Measurements from ENCODE around the gene RAET1G. TPM values are rescaled to one million over a fixed set of nuclear protein-coding genes. Genes with fewer than 3 reads are reported as not detected.

The RAET1G gene
- total RNA-seq, 1 experiment from 2014 or later = not detected

DNA sequence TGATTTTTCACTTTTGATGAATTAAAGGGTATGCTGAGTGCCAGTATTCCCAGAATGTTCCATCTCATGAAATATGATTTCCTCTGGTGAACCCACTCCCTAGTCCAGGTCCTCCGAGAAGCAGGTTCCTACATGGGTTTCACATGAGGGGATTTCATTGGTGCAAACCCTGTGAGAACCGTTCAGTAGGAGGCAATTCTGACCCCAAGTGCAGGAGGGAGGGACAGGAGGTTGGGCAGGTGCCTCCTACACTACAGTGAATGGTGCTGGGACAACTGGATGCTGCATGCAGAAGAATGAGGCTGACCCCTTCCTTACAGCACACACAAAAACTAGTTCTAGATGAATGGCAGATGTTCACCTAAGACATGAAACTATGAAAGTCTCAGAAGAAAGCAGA is 13.8 kb upstream of the RAET1G start:
- no peaks in the 10 kb centered on the region for H3K9me3 Mint-ChIP-seq (ENCODE audit: unreplicated experiment)
- H3K4me3 ChIP-seq (ENCODE audit: low read depth, low read length) = no peak overlapping the region
- POLR2A ChIA-PET = no interaction called here
- CTCF ChIA-PET = no interaction called here
- H3K4me1 ChIP-seq = no peaks in the 10 kb centered on the region
- BruUV-seq (replicated peaks) = no TSS peak
- no peak overlapping the region for H3K27ac Mint-ChIP-seq (ENCODE audit: unreplicated experiment)
- H3K36me3 ChIP-seq (ENCODE audit: control insufficient read depth, insufficient read depth, low read length) = no peaks in the 10 kb centered on the region
- H3K9me3 ChIP-seq = no peaks in the 10 kb centered on the region
- no peaks in the 10 kb centered on the region; the same call in none of the 2 replicates for H3K27me3 ChIP-seq (replicated peaks; ENCODE audit: control insufficient read depth, insufficient read depth, low read length)
- peaks cover 7% of the 10 kb centered on the region for H3K4me1 Mint-ChIP-seq (ENCODE audit: low read depth, unreplicated experiment)
- TF ChIP-seq, protein P1, sequence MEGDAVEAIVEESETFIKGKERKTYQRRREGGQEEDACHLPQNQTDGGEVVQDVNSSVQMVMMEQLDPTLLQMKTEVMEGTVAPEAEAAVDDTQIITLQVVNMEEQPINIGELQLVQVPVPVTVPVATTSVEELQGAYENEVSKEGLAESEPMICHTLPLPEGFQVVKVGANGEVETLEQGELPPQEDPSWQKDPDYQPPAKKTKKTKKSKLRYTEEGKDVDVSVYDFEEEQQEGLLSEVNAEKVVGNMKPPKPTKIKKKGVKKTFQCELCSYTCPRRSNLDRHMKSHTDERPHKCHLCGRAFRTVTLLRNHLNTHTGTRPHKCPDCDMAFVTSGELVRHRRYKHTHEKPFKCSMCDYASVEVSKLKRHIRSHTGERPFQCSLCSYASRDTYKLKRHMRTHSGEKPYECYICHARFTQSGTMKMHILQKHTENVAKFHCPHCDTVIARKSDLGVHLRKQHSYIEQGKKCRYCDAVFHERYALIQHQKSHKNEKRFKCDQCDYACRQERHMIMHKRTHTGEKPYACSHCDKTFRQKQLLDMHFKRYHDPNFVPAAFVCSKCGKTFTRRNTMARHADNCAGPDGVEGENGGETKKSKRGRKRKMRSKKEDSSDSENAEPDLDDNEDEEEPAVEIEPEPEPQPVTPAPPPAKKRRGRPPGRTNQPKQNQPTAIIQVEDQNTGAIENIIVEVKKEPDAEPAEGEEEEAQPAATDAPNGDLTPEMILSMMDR (IDR thresholded peaks at IDR 0.05; ENCODE audit: insufficient read depth in 1 of 2, low read depth in 1 of 2, low read length in 1 of 2, severe bottlenecking in 1 of 2, unreplicated experiment in 1 of 2) = no peak
- intact Hi-C loops (cut with micrococcal nuclease; ENCODE audit: unreplicated experiment) = loop anchor here (10.0 kb wide), 1 partner anchor 398 kb away; no protein-coding TSS in a partner anchor
- peaks cover 5% of the 10 kb centered on the region for H3K36me3 Mint-ChIP-seq (ENCODE audit: insufficient read depth, unreplicated experiment)
- peaks cover 29% of the 10 kb centered on the region for H3K27me3 Mint-ChIP-seq (ENCODE audit: insufficient read depth, unreplicated experiment)
- H3K4me3 Mint-ChIP-seq (ENCODE audit: unreplicated experiment) = no peak overlapping the region
- DNase-seq = no peak

DNA sequence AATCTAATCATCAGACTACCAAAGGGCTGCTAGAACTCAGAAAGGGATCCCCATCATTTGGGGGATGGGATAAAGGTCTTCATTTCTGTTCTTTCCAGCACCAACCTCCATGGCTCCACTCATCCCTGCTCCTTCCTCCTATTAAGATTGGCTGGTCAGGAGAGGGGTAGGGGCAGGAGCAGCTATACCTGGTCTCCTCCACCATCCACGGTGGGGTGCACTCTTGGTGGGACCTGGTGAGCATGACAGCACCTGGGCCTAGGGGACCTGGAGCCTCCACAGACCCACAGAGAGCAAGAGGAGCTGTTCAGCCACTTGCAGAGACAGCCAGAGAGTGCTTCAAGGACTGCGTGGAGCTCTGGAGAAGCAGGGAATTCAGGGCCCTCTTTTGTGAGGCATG is 12.7 kb upstream of the RAET1G start:
- H3K4me3 ChIP-seq (ENCODE audit: low read depth, low read length) = no peak overlapping the region
- intact Hi-C loops (cut with micrococcal nuclease; ENCODE audit: unreplicated experiment) = loop anchor here (10.0 kb wide), 1 partner anchor 399 kb away; no protein-coding TSS in a partner anchor
- H3K36me3 ChIP-seq (ENCODE audit: control insufficient read depth, insufficient read depth, low read length) = no peaks in the 10 kb centered on the region
- CTCF ChIA-PET = no interaction called here
- H3K27me3 ChIP-seq (replicated peaks; ENCODE audit: control insufficient read depth, insufficient read depth, low read length) = no peaks in the 10 kb centered on the region; the same call in none of the 2 replicates
- no TSS peak for BruUV-seq (replicated peaks)
- no peak overlapping the region for H3K27ac Mint-ChIP-seq (ENCODE audit: unreplicated experiment)
- H3K4me1 ChIP-seq = no peaks in the 10 kb centered on the region
- TF ChIP-seq, protein P1 (IDR thresholded peaks at IDR 0.05; ENCODE audit: insufficient read depth in 1 of 2, low read depth in 1 of 2, low read length in 1 of 2, severe bottlenecking in 1 of 2, unreplicated experiment in 1 of 2) = no peak
- H3K4me1 Mint-ChIP-seq (ENCODE audit: low read depth, unreplicated experiment) = peaks cover 7% of the 10 kb centered on the region
- no peak for DNase-seq
- H3K27me3 Mint-ChIP-seq (ENCODE audit: insufficient read depth, unreplicated experiment) = peaks cover 32% of the 10 kb centered on the region
- POLR2A ChIA-PET = no interaction called here
- no peaks in the 10 kb centered on the region for H3K9me3 Mint-ChIP-seq (ENCODE audit: unreplicated experiment)
- H3K4me3 Mint-ChIP-seq (ENCODE audit: unreplicated experiment) = no peak overlapping the region
- no peaks in the 10 kb centered on the region for H3K9me3 ChIP-seq
- H3K36me3 Mint-ChIP-seq (ENCODE audit: insufficient read depth, unreplicated experiment) = no peaks in the 10 kb centered on the region

DNA sequence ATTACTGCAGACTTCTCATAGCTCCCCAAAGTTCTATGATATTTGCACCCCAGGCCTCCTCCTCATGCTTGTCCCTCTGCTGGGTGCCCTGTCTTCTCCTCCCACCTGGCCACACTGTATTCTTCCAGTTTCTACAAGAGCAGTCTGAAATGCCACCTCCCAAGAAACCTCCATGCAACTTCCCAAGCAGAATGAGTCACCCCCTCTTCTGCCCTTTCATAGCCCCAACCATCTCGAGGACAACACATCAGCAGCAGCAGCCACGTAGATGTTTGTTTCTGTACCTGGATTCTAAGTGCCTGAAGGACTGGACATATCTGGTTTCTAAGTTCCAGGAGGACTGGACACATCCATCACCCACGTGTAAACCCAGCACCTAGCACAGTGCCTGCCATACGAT is 12.3 kb upstream of the RAET1G start:
- ChIA-PET POLR2A (no interaction called here), CTCF (no interaction called here)
- H3K36me3 ChIP-seq (ENCODE audit: control insufficient read depth, insufficient read depth, low read length) = no peaks in the 10 kb centered on the region
- Mint-ChIP-seq H3K4me1 (ENCODE audit: low read depth, unreplicated experiment) (peaks cover 7% of the 10 kb centered on the region), H3K4me3 (ENCODE audit: unreplicated experiment) (no peak overlapping the region), H3K36me3 (ENCODE audit: insufficient read depth, unreplicated experiment) (no peaks in the 10 kb centered on the region), H3K27me3 (ENCODE audit: insufficient read depth, unreplicated experiment) (peaks cover 30% of the 10 kb centered on the region), H3K9me3 (ENCODE audit: unreplicated experiment) (no peaks in the 10 kb centered on the region), H3K27ac (ENCODE audit: unreplicated experiment) (no peak overlapping the region)
- TF ChIP-seq, protein P1 (IDR thresholded peaks at IDR 0.05; ENCODE audit: insufficient read depth in 1 of 2, low read depth in 1 of 2, low read length in 1 of 2, severe bottlenecking in 1 of 2, unreplicated experiment in 1 of 2) = no peak
- H3K27me3 ChIP-seq (replicated peaks; ENCODE audit: control insufficient read depth, insufficient read depth, low read length) = no peaks in the 10 kb centered on the region; the same call in none of the 2 replicates
- DNase-seq = no peak
- BruUV-seq (replicated peaks) = no TSS peak
- H3K4me3 ChIP-seq (ENCODE audit: low read depth, low read length) = no peak overlapping the region
- intact Hi-C loops (cut with micrococcal nuclease; ENCODE audit: unreplicated experiment) = loop anchor here (10.0 kb wide), 1 partner anchor 400 kb away; no protein-coding TSS in a partner anchor
- H3K4me1 ChIP-seq = no peaks in the 10 kb centered on the region
- H3K9me3 ChIP-seq = no peaks in the 10 kb centered on the region
